ENCODE measurements around the gene FAM117A. TPM values are rescaled to one million over a fixed set of nuclear protein-coding genes. Genes with fewer than 3 reads are reported as not detected.

Gene FAM117A
- total RNA-seq (2014; rRNA removed; shearing (Covaris generic)), result 13.0 and 16.4 TPM in 2 replicates

DNA sequence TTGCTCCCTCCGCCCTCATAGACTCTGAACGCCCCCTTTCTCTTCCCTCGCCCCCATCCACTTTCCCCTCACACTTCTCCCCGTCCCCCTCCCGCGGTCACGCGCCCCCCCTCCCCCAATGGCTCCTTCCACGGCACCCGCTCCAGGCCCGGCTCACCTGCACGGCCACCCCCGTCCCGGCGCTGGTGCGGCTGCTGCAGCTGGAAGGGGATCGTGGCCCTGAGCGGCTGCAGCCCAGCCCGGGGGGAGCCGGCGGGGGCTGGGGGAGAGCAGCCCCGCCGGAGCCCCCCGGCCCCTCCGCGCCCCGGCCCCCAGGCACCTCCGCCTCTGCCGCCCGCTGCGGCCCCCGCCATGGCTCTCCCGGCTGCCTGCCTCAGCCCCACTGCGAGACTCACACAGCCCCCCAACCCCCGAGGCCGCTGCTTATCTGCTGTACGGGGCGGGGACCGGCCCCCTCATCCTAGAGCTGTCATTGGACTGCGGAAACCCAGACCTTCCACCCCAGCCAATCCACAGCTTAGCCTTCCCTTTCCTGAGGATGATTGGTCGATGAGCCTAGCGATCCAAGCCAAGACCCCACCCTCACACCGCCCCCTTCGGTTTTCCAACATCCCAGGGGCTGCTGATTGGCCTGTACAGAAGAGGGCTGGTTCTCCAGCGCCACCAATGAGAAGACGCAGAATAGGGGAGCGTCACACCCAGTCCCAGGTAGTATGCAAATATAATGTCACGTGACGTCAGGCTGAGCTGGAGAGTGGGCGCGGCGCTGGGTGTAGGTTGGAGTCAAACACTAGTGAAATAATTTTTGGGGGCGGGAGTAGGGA, at the start of gene FAM117A:
TSS of gene FAM117A (minus strand) at position 397 of the 824 bp plus-strand sequence. CDS start at position 353, 44 bp downstream.
- in situ Hi-C loops (cut with HindIII; ENCODE audit: low sequenced_read_pairs), result no loop called here

DNA sequence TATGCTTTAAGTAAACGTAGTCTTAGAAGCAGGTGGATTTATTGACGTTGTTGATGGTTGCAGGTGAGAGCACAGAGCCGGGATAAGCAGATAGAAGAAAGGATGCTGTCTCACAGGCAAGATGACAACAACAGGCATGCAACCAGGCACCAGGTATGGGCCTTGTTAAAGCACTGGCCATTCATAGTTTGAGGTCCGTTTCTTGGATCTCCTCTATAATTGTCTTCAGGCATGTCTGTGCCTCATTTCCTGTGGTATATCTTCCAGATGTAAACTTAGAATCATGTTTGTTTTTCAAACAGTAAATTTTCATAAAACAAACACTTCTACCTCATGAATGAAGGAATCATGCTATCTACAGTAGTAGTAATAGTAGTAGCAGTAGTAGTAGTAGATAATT, 45.1 kb upstream of the FAM117A start:
- DNase-seq (ENCODE audit: low spot score), result no peak
- in situ Hi-C loops (cut with HindIII; ENCODE audit: low sequenced_read_pairs), result no loop called here

More for the DNA sequence above, at the start of gene FAM117A:
- DNase-seq (ENCODE audit: low spot score), result peak; percentile 100

GRCh38 chr17:49798738-49799137, 34.8 kb upstream of the FAM117A start:
- in situ Hi-C loops (cut with HindIII; ENCODE audit: low sequenced_read_pairs), result no loop called here
- no peak for DNase-seq (ENCODE audit: low spot score)

DNA sequence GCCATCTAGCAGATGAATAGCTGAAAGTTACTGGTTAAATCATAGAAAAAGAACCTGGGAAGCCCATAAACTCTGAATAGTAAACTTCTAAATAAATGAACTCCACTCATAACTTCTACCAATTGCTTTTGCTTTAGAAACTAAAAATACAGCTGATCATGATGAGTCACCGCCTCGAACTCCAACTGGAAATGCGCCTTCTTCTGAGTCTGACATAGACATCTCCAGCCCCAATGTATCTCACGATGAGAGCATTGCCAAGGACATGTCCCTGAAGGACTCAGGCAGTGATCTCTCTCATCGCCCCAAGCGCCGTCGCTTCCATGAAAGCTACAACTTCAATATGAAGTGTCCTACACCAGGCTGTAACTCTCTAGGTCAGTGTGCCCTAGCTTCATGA, 34.3 kb upstream of the FAM117A start:
- no peak for DNase-seq (ENCODE audit: low spot score)
- in situ Hi-C loops (cut with HindIII; ENCODE audit: low sequenced_read_pairs), result no loop called here

GRCh38 chr17:49795372-49795771, 31.4 kb upstream of the FAM117A start:
- in situ Hi-C loops (cut with HindIII; ENCODE audit: low sequenced_read_pairs), result no loop called here
- no peak for DNase-seq (ENCODE audit: low spot score)

DNA sequence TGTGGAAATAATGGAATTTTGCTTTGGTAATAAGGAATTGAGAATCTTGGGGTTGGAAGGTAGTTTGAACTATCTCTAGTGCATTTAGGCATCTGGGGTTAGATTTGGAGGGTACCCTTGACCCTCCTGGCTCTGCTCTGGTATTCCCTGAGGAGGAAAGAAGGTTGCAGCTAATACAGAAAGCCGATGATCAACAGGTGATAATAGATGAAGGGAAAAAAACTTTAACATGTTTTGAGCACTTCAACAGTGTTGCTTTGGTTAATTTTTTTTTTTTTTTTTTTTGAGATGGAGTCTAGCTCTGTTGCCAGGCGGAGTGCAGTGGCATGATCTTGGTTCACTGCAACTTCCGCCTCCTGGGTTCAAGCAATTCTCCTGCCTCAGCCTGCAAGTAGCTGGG, 29.4 kb upstream of the FAM117A start:
- in situ Hi-C loops (cut with HindIII; ENCODE audit: low sequenced_read_pairs), result no loop called here
- DNase-seq (ENCODE audit: low spot score), result no peak

- in situ Hi-C loops (cut with HindIII; ENCODE audit: low sequenced_read_pairs), result no loop called here
- DNase-seq (ENCODE audit: low spot score), result no peak
These were observed 25.3 kb upstream of the FAM117A start for GRCh38 chr17:49789243-49789578.

- DNase-seq (ENCODE audit: low spot score), result peak; percentile 99
- in situ Hi-C loops (cut with HindIII; ENCODE audit: low sequenced_read_pairs), result no loop called here
These were observed 24.7 kb upstream of the FAM117A start, which contains the start of gene KAT7 for GRCh38 chr17:49788478-49789242. Gene KAT7 (plus strand): TSS chr17:49788681. CDS start chr17:49788835, 154 bp downstream.

GRCh38 chr17:49787884-49788477, 24.1 kb upstream of the FAM117A start:
- in situ Hi-C loops (cut with HindIII; ENCODE audit: low sequenced_read_pairs), result no loop called here
- no peak for DNase-seq (ENCODE audit: low spot score)

- no peak for DNase-seq (ENCODE audit: low spot score)
- in situ Hi-C loops (cut with HindIII; ENCODE audit: low sequenced_read_pairs), result no loop called here
These were observed 20.7 kb upstream of the FAM117A start for GRCh38 chr17:49784636-49785035.

DNA sequence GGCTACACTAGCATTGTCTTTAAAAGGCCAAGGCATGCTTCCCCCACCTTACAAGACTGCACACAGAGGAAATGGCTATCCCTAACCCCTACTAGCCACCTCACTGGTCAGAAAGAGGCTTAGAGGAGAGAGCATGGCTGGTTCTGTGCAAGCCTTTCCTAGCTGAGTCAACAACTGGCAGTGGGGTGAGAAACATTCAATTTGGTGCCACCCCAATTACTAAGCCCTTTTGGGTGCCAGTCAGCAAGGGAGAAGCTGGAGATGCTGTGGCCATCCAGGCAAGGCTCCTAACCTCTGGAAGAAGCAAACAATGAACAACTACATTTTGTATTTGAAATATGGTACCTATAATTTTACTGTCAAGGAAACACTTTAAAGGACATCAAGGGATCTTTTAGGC, 19.9 kb upstream of the FAM117A start:
- in situ Hi-C loops (cut with HindIII; ENCODE audit: low sequenced_read_pairs), result no loop called here

GRCh38 chr17:49783071-49783715, 19.3 kb upstream of the FAM117A start:
- in situ Hi-C loops (cut with HindIII; ENCODE audit: low sequenced_read_pairs), result no loop called here
- no peak for DNase-seq (ENCODE audit: low spot score)

More for the DNA sequence above, 19.9 kb upstream of the FAM117A start:
- no peak for DNase-seq (ENCODE audit: low spot score)

DNA sequence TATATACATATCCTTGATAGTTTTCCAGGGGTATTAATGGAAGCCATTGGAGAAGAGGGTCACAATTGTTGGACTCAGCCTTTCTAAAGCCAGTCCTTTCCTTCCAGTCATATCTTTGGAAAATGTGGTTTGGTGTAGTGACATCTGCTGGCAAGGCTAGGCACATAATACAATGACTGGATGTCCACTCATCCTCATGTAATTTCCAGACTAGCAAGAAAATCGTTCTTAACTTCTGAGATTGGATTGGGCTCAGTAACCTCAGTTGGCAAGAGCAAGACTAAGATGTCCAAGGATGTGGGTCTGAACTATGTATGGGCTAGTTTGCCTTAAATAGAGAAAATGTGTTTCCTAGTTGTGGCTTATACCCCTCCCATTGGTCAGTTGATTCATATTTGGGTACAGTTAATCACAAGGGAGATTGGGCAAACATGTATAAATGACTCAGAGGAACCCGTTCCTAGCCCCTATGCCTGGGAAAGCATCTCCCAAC, 15.9 kb upstream of the FAM117A start:
- in situ Hi-C loops (cut with HindIII; ENCODE audit: low sequenced_read_pairs), result no loop called here
- peak; percentile 81 for DNase-seq (ENCODE audit: low spot score)

- no peak for DNase-seq (ENCODE audit: low spot score)
- in situ Hi-C loops (cut with HindIII; ENCODE audit: low sequenced_read_pairs), result no loop called here
These were observed 15.3 kb upstream of the FAM117A start for GRCh38 chr17:49779156-49779738.

DNA sequence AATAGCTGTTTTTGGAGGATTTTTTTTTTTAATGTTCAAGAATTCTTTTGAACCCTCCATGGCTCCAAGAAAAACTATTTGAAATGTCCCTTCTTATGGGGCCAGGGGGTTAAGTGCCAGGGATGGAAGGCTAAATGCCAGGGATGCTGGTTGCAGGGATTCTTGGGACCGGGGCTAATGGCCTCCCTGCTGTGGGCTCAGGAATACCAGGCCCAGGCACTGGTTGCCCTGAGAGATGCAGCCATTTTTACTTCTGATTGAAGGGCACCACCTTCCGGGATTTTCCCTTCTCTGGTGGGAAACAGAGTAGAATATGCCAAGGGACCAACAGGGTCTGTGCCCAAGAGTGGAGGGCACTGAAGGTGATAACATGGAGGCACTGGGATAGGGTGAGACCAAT, 13.6 kb upstream of the FAM117A start:
- in situ Hi-C loops (cut with HindIII; ENCODE audit: low sequenced_read_pairs), result no loop called here
- DNase-seq (ENCODE audit: low spot score), result no peak

DNA sequence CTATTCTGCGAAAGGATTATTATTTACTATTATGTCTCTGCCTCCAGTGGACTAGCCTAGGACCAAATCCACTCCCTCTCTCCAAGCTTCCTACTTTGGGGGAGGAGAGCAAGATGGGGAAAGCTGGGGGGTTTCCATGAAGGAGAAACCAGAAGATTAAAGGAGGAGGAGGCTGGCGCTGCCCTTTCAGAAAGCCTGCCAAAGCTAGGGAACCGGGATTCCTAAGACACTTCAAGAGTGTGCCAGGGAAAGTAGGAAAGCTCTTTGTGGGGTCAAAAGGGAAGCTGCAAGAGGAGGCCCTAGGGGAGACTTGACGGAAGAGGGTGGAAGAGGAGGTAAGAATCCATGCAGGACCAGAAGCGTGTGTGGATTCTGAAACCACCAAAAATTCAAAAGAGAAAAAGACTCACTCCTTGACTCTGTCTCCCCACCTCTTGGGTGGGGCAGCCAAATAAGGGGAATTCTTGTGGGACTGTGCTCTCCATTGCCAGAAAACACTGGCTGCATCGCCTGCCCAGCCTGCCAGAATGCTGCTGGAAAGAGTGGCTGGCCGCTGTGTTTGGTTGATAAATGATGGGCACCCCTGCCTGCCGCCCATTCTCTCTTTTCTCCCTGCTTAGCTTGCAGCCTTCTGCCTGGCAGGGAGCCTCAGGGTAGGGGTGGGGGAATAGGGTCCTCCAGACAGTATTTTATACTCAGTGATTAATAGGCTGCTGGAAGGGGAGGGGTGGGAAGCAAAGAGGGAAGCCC, 12.8 kb upstream of the FAM117A start:
- DNase-seq (ENCODE audit: low spot score), result no peak
- in situ Hi-C loops (cut with HindIII; ENCODE audit: low sequenced_read_pairs), result no loop called here

- no peak for DNase-seq (ENCODE audit: low spot score)
- in situ Hi-C loops (cut with HindIII; ENCODE audit: low sequenced_read_pairs), result no loop called here
These were observed 11.8 kb upstream of the FAM117A start for GRCh38 chr17:49775546-49776260.

All from G401 (cell line).